HepG2 (cell line): Measurements from ENCODE around the gene AGER. TPM values are rescaled to one million over a fixed set of nuclear protein-coding genes. Genes with fewer than 3 reads are reported as not detected.

Source experiments
- CC2D1A ChIP-seq: sonication (generic); formaldehyde crosslinking; IDR thresholded peaks from 2 replicates; pipeline ENCODE4 v1.8.1; 2023; ENCODE audit warnings: mild to moderate bottlenecking, missing genetic modification reagents
- EEA1 ChIP-seq: sonication (generic); formaldehyde crosslinking; IDR thresholded peaks from 2 replicates; pipeline ENCODE4 v1.5.1; 2020; ENCODE audit warnings: mild to moderate bottlenecking, missing genetic modification reagents, borderline replicate concordance
- HIVEP1 ChIP-seq: sonication (generic); formaldehyde crosslinking; IDR thresholded peaks from 2 replicates; pipeline ENCODE4 v1.4.0; 2020; ENCODE audit warnings: mild to moderate bottlenecking, missing genetic modification reagents
- MEIS1 ChIP-seq: sonication (generic); formaldehyde crosslinking; IDR thresholded peaks from 2 replicates; pipeline ENCODE4 v1.9.0; 2021; ENCODE audit warnings: mild to moderate bottlenecking, missing genetic modification reagents, moderate library complexity, borderline replicate concordance
- SSRP1 ChIP-seq: IDR thresholded peaks from 2 replicates; pipeline ENCODE4 v1.6.1; 2016; ENCODE audit warnings: control low read depth
- ZFP36 ChIP-seq: fragments of 150-350 bp; IDR thresholded peaks from 2 replicates; pipeline ENCODE4 v1.6.1; 2018; ENCODE audit warnings: borderline replicate concordance, low read length, low read depth; ENCODE audit not compliant: partially characterized antibody
- polyA plus RNA-seq, 8 experiments: library from polyadenylated mRNA; depleted of rRNA in 3 of 8; stranded (reverse) in 7 of 8; unstranded in 1 of 8; fragments of >200 nt; fragmentation: Illumina TruSeq in 4 of 8; extraction: Trizol in 4 of 8; gene quantifications; 2 replicates each; pipeline versions ENCODE4 v1.2.1 to v1.2.3, GENCODE V29; 2011 to 2016; ENCODE audit warnings: low read depth in 4 of 8, missing spikeins in 1 of 8, mixed read lengths in 1 of 8; ENCODE audit not compliant: insufficient read depth in 1 of 8
- total RNA-seq, 5 experiments: library from RNA; depleted of rRNA; stranded (reverse); fragments of >200 nt; fragmentation: Illumina TruSeq; extraction: Trizol; gene quantifications; 2 replicates each; pipeline ENCODE4 v1.2.3, GENCODE V29; 2016; ENCODE audit warnings: low read depth in 1 of 5
- TF ChIP-seq, protein P1 (sequence below): sonication (generic); formaldehyde crosslinking; IDR thresholded peaks from 2 replicates; pipeline ENCODE4 v1.4.0; 2020; ENCODE audit warnings: missing genetic modification reagents
- TF ChIP-seq, protein P2 (sequence below): sonication (generic); formaldehyde crosslinking; IDR thresholded peaks from 2 replicates; pipeline ENCODE4 v1.8.0; 2023; ENCODE audit warnings: mild to moderate bottlenecking, missing genetic modification reagents
- TF ChIP-seq, protein P3 (sequence below): sonication (generic); formaldehyde crosslinking; IDR thresholded peaks from 2 replicates; pipeline ENCODE4 v1.8.1; 2022; ENCODE audit warnings: mild to moderate bottlenecking, missing genetic modification reagents
- TF ChIP-seq, protein P4 (sequence below): sonication (generic); formaldehyde crosslinking; IDR thresholded peaks from 2 replicates; pipeline ENCODE4 v1.4.0; 2020; ENCODE audit warnings: missing genetic modification reagents
- TF ChIP-seq, protein P5 (sequence below): sonication (generic); formaldehyde crosslinking; IDR thresholded peaks from 2 replicates; pipeline ENCODE4 v1.4.0; 2020; ENCODE audit warnings: missing genetic modification reagents, mild to moderate bottlenecking, borderline replicate concordance

AGER gene
- total and polyA plus RNA-seq, 2 of the 13 experiments (the other 11 are each of a cell fraction or from before 2014, with no cell fraction given): 1.9 to 5.1 TPM

DNA sequence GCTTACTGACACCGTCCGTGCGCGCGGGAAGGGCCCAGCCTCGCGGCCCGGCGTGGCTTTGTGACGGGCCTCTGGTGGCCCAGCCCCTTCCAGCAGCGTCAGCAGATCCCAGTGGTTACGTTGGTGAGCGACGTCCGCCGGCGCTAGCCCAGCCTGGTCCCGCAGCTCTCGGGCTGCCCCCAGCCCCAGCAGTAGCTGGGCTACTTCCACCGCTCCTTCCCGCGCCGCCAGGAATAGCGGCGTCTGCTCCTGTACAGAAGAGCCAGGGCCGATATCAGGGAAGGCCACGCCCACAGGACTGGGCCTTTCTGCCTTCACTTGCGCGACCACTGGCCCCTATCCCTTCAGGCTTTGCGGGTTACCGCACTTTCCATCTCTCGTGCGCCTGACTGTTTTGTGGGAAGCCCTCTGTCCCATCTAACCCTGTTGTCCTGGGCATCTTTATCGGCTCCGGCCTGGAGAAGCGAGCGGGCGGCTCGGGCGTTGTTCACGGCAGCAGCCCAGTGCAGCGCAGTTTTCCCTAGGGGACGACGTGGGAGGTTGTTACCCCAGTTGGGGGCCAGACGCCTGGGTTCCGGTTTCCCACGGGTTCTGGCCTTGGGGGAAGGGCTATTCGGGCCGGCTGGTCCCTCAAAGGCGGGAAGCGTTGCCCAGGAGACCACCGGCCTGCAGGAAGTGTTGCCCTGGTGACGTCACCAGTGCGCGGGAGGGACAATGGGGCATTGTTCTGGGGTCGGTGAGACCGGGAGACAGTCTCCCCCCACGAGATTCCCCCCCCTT lies 12.0 kb upstream of the AGER start (continued):
- TF ChIP-seq, protein P1, sequence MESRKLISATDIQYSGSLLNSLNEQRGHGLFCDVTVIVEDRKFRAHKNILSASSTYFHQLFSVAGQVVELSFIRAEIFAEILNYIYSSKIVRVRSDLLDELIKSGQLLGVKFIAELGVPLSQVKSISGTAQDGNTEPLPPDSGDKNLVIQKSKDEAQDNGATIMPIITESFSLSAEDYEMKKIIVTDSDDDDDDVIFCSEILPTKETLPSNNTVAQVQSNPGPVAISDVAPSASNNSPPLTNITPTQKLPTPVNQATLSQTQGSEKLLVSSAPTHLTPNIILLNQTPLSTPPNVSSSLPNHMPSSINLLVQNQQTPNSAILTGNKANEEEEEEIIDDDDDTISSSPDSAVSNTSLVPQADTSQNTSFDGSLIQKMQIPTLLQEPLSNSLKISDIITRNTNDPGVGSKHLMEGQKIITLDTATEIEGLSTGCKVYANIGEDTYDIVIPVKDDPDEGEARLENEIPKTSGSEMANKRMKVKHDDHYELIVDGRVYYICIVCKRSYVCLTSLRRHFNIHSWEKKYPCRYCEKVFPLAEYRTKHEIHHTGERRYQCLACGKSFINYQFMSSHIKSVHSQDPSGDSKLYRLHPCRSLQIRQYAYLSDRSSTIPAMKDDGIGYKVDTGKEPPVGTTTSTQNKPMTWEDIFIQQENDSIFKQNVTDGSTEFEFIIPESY (CRISPR knock-in tag): 0 out of 2 replicates have a peak, but pooled peaks have one; percentile 4
- TF ChIP-seq, protein P2, sequence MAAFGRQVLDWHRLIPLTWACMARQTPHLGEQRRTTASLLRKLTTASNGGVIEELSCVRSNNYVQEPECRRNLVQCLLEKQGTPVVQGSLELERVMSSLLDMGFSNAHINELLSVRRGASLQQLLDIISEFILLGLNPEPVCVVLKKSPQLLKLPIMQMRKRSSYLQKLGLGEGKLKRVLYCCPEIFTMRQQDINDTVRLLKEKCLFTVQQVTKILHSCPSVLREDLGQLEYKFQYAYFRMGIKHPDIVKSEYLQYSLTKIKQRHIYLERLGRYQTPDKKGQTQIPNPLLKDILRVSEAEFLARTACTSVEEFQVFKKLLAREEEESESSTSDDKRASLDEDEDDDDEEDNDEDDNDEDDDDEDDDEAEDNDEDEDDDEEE (CRISPR knock-in tag): peak; percentile 88
- TF ChIP-seq CC2D1A (CRISPR knock-in tag): 0 out of 2 replicates have a peak, but pooled peaks have one; percentile 73
- no peak for TF ChIP-seq ZFP36
- TF ChIP-seq EEA1 (CRISPR knock-in tag): peak; percentile 92; the same call in 1 of the 2 replicates
- TF ChIP-seq HIVEP1 (CRISPR knock-in tag): peak; percentile 68; the same call in 1 of the 2 replicates
- TF ChIP-seq MEIS1 (CRISPR knock-in tag): peak; percentile 98
- peak; percentile 87; the same call in 1 of the 2 replicates for TF ChIP-seq SSRP1 (CRISPR knock-in tag)
- TF ChIP-seq, protein P3, sequence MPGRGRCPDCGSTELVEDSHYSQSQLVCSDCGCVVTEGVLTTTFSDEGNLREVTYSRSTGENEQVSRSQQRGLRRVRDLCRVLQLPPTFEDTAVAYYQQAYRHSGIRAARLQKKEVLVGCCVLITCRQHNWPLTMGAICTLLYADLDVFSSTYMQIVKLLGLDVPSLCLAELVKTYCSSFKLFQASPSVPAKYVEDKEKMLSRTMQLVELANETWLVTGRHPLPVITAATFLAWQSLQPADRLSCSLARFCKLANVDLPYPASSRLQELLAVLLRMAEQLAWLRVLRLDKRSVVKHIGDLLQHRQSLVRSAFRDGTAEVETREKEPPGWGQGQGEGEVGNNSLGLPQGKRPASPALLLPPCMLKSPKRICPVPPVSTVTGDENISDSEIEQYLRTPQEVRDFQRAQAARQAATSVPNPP: peak; percentile 85
- TF ChIP-seq, protein P4, sequence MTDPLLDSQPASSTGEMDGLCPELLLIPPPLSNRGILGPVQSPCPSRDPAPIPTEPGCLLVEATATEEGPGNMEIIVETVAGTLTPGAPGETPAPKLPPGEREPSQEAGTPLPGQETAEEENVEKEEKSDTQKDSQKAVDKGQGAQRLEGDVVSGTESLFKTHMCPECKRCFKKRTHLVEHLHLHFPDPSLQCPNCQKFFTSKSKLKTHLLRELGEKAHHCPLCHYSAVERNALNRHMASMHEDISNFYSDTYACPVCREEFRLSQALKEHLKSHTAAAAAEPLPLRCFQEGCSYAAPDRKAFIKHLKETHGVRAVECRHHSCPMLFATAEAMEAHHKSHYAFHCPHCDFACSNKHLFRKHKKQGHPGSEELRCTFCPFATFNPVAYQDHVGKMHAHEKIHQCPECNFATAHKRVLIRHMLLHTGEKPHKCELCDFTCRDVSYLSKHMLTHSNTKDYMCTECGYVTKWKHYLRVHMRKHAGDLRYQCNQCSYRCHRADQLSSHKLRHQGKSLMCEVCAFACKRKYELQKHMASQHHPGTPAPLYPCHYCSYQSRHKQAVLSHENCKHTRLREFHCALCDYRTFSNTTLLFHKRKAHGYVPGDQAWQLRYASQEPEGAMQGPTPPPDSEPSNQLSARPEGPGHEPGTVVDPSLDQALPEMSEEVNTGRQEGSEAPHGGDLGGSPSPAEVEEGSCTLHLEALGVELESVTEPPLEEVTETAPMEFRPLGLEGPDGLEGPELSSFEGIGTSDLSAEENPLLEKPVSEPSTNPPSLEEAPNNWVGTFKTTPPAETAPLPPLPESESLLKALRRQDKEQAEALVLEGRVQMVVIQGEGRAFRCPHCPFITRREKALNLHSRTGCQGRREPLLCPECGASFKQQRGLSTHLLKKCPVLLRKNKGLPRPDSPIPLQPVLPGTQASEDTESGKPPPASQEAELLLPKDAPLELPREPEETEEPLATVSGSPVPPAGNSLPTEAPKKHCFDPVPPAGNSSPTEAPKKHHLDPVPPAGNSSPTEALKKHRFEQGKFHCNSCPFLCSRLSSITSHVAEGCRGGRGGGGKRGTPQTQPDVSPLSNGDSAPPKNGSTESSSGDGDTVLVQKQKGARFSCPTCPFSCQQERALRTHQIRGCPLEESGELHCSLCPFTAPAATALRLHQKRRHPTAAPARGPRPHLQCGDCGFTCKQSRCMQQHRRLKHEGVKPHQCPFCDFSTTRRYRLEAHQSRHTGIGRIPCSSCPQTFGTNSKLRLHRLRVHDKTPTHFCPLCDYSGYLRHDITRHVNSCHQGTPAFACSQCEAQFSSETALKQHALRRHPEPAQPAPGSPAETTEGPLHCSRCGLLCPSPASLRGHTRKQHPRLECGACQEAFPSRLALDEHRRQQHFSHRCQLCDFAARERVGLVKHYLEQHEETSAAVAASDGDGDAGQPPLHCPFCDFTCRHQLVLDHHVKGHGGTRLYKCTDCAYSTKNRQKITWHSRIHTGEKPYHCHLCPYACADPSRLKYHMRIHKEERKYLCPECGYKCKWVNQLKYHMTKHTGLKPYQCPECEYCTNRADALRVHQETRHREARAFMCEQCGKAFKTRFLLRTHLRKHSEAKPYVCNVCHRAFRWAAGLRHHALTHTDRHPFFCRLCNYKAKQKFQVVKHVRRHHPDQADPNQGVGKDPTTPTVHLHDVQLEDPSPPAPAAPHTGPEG (CRISPR knock-in tag): peak; percentile 95
- TF ChIP-seq, protein P5, sequence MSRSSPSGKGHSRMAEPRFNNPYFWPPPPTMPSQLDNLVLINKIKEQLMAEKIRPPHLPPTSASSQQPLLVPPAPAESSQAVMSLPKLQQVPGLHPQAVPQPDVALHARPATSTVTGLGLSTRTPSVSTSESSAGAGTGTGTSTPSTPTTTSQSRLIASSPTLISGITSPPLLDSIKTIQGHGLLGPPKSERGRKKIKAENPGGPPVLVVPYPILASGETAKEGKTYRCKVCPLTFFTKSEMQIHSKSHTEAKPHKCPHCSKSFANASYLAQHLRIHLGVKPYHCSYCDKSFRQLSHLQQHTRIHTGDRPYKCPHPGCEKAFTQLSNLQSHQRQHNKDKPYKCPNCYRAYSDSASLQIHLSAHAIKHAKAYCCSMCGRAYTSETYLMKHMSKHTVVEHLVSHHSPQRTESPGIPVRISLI (CRISPR knock-in tag): no peak; the same call in 1 of the 2 replicates
